ENCODE measurements around the gene ATP5MC3.
"Not testable (repeated sequence)": the region's sequence is repeated elsewhere in the genome, so short reads cannot be mapped to it uniquely, and the experiment has no call there.

The ATP5MC3 gene

DNA sequence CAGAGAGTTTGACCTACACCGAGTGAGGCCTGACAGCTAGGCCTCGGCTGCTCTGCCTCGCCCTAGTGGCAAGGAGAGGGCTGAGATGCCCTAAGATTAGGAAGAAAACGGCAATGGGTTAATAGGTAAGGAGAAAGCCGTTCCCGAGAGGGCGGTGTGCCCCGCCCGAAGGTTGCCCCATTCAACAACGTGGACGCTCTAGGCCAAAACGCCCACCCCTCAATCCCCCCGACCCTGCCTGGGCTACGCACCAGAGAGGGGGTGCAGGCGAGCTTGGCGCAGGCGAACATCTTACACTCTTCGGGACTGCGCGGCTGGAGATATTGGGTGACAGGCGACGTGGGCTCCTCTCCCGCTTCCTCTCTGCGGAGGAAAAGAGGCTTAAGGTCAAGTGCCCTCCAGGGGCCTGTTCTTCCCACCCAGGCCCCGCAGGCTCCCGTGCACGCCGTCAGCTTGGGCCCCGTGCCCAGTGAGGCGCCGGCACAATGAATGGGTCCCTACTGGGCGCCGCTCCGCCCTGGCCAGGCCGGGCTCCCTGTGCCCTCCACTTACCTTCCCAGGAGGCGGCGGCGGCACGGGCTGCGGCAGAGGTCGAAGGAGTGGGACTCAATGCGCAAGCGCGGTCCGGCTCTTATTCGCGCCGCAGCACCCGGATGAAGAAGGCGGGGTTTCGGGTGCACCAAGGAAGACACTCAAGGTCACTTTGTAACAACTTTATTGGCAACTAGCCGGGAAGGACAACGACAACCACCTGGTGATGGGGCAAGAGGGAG lies at the start of gene ATP5MC3:
Gene ATP5MC3 (minus strand): TSS at position 607 of the 773 bp plus-strand sequence. CDS start 317 bp downstream, at position 290.
- peak; percentile 80 to 86 for DNase-seq (ENCODE audit: low read depth in 2 of 2)

GRCh38 chr2:175228601-175229000 lies 47.1 kb upstream of the ATP5MC3 start:
- DNase-seq (ENCODE audit: low read depth in 2 of 2) = not testable (repeated sequence)

DNA sequence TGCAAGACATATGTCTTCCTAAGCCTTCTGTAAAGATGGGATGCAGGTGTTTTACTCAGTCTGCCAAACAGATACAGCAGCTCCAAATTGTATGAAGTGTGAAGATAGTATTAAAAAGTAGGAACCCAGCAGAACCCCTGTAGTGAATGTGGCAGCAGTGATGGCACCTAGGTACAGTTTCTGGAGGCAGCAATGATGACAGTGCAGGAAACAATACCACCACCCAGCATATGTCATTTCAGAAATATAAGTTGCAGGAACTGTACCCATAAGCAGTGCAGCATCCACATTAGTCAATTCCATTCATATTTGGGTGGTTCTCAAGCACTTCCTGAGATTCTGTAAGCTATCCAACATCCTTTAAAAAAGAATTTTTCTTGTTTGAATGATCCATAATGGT lies 46.7 kb upstream of the ATP5MC3 start:
- no peak for DNase-seq (ENCODE audit: low read depth in 2 of 2)

DNA sequence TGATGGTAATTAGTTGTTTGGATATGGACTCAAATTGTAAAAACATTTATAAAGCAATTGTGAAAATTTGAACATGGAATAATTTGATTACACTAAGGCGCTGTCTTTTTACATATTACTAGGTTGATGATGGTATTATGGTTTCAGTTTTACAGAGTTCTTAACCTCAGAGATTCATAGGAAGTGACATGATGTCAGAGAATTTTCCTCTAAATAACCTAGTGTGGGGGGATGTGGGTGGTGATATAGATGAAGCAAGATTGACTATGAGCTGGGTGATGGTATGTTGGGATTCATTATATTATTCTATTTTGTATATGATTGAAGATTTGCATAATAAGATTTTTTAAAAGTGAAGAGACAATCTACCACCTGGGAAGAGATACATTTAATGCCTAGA lies 45.9 kb upstream of the ATP5MC3 start:
- no peak for DNase-seq (ENCODE audit: low read depth in 2 of 2)

DNA sequence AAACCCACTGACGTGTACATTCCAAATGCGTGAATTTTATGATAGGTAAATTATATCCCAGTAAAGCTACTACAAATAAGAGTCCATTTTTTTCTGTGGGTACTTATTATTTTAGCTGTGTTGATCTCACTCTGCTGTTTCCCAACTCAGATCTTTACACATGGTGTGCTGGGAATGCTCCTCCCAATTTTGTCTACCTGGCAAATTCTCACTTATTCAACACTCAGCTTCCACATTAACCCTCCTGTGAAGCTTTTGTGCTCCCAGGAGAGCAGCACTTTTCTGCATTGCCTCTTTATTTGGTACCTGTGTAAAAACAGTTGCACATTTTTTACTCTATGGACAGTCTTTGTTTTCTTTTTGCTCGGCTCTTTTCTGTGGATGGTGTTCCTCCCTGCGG lies 38.6 kb upstream of the ATP5MC3 start:
- DNase-seq (ENCODE audit: low read depth in 2 of 2) = no peak

GRCh38 chr2:175218551-175218950 lies 37.0 kb upstream of the ATP5MC3 start:
- DNase-seq (ENCODE audit: low read depth in 2 of 2) = no peak

- DNase-seq (ENCODE audit: low read depth in 2 of 2) = no peak
Measured at GRCh38 chr2:175207741-175208438, 26.4 kb upstream of the ATP5MC3 start.

GRCh38 chr2:175206866-175207265 lies 25.4 kb upstream of the ATP5MC3 start:
- DNase-seq (ENCODE audit: low read depth in 2 of 2) = no peak

GRCh38 chr2:175205523-175205922 lies 24.0 kb upstream of the ATP5MC3 start:
- DNase-seq (ENCODE audit: low read depth in 2 of 2) = no peak

- DNase-seq (ENCODE audit: low read depth in 2 of 2) = peak; percentile 22 to 44
Measured at GRCh38 chr2:175203621-175204496, 22.3 kb upstream of the ATP5MC3 start.

DNA sequence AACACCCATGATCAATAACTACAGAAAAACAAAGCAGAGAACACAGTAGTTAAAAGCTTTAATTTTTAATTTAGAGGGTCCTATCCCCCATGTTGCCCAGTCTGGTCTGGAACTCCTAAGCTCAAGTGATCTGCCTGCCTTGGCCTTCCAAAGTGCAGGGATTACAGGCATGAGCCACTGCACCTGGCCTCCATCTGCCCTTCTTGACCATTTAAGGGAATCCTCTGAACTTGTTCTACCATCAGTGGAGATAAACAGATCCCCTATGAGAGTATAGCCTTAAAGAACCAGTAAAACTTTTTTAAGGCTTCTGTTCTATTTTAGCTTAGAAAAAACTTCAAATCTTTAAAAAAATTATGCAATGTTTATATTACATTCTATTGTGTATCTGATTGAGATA lies 13.5 kb upstream of the ATP5MC3 start:
- DNase-seq (ENCODE audit: low read depth in 2 of 2) = no peak

- DNase-seq (ENCODE audit: low read depth in 2 of 2) = no peak
Measured at GRCh38 chr2:175188761-175189160, 7.3 kb upstream of the ATP5MC3 start.

DNA sequence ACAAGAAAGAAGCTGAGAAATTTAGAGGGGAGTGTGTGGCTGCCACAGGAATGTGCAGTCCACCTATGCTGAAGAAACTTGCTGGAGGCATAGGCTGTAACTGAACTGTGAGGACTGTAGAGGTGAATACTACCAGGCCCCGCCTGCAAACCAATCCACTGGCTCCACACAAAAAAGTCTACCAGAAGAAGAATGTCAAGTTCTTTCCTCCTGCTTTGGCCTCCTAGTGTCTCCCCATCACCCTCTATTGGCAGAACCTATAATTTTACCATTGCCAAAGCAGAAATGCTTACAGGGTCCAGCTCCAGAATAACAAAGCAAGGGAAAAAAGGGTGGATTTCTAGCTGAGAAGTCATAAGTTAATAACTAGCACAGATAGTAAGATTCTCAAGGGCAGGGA lies 5.9 kb upstream of the ATP5MC3 start:
- no peak for DNase-seq (ENCODE audit: low read depth in 2 of 2)

DNA sequence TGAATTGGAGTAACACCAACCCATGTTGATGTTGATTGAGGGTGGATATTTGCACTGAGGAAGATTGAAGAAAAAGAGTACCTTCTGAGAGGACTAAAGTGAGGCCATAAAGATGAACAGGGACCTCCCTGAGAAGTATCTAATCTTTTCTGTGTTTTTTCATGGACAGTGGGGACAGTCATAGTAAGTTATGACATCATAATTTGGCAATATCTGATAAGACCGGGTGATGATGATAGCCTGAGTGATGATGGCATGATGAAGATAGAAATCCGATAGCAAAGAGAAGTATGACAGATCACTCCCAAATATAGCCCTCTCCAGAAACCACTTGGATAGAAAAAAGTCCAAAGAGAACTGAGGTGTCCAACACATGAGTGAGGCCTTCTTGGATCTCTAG lies 2.2 kb upstream of the ATP5MC3 start:
- DNase-seq (ENCODE audit: low read depth in 2 of 2) = no peak

DNA sequence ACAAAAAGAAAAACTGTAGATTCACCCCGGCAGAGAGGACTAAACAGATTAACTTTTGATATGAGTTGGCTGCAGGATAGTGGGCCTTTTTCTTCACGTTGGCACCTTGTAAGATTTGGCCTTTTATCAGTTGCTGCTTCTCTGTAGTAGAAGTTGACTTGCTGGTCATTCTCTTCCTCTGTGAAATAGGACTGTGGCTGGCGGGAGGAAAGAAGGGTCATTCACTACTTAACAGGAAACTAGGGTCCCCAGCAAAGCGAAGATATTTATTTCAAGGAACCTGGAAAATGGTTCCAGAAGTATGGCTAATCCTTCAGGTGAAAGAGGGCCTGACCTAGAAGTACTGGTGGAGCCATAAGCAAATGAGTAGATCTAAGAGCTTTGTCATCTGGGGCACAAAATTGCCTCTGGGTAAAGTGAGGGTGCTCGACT lies 383 bp upstream of the ATP5MC3 start:
- DNase-seq (ENCODE audit: low read depth in 2 of 2) = no peak

- peak; percentile 36 to 41 for DNase-seq (ENCODE audit: low read depth in 2 of 2)
Measured at GRCh38 chr2:175180701-175181103, 808 bp downstream of the ATP5MC3 start.

- DNase-seq (ENCODE audit: low read depth in 2 of 2) = no peak
Measured at GRCh38 chr2:175176624-175177023, 4.9 kb downstream of the ATP5MC3 start.

DNA sequence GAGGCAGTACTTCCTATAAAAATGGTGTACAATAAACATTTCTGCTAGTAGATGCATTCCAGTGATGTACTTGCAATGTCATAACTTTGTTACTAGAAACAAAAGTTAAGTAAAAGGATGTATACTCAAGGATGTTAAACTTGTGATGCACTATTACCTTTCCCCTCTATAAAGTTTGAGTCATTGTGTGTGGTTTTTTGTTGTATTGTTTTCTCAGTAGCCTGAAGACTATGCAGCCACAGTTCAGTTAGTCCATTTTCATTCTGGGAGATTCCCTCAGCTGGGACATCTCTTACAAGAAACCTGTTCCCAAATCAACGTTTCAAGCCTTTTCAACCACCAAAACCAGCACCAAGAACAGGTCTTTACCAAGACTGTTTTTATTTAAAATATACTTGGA lies 5.6 kb downstream of the ATP5MC3 start:
- no peak for DNase-seq (ENCODE audit: low read depth in 2 of 2)

GRCh38 chr2:175175320-175175719 lies 6.2 kb downstream of the ATP5MC3 start:
- DNase-seq (ENCODE audit: low read depth in 2 of 2) = no peak

DNA sequence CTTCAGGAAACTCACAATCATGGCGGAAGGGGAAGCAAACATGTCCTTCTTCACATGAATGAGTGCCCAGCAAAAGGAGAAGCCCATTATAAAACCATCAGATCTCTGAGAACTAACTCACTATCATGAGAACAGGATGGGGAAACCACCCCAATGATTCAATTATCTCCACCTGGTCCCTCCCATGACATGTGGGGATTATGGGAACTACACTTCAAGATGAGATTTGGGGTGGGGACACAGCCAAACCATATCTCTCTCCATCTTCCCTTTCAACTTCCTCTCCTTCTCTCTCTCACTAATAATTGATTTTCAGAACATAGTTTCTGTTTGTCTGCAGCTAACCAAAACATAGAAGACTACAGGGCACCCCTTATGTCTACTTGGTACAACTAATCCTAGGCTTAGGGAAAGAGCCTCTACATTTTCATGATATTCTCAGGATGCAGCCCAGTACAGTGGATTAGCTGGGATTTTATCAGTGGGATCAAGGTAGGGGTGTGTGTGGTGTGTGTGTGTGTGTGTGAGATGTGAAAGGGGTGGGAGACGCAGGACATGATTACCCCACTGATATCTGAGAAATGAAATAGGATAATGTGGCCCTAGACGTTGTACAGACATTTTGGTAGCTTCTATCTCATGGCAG lies 10.7 kb downstream of the ATP5MC3 start:
- DNase-seq (ENCODE audit: low read depth in 2 of 2) = no peak

DNA sequence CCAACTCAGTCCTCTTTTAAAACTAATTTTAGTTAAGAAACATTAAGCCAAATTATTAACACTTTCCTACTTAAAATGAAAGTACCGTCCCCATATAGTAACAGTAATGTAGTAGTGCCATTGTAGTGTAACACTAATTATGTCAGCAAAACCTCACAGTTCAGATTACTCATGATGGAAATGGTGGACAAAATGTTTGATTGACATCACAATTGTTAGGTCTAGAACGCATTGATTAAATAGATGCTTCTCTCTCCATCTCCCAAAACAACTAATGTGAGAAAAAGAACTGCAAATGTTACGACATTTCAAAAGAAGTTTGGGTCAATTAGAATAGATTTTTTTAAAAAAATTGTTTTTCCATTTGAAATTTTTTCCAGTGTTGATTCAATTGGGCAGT lies 12.3 kb downstream of the ATP5MC3 start:
- no peak for DNase-seq (ENCODE audit: low read depth in 2 of 2)

- DNase-seq (ENCODE audit: low read depth in 2 of 2) = no peak
Measured at GRCh38 chr2:175168564-175168945, 13.0 kb downstream of the ATP5MC3 start.

Data from stimulated activated CD8-positive, alpha-beta memory T cell treated with anti-CD3 and anti-CD28 coated beads, Interleukin-2, amount 100 ng/mL, for 48 hours (primary cell).